HG02798 (cell line): ENCODE results near the gene CNGB1.
"Not testable (repeated sequence)": the region's sequence is repeated elsewhere in the genome, so short reads cannot be mapped to it uniquely, and the experiment has no call there.

Experiments
- ATAC-seq: cut with Tn5 transposase; IDR thresholded peaks from one replicate; pipeline ENCODE4 v1.9.1; 2021; ENCODE audit warnings: mild to moderate bottlenecking; ENCODE audit not compliant: unreplicated experiment, poor library complexity

Gene CNGB1

DNA sequence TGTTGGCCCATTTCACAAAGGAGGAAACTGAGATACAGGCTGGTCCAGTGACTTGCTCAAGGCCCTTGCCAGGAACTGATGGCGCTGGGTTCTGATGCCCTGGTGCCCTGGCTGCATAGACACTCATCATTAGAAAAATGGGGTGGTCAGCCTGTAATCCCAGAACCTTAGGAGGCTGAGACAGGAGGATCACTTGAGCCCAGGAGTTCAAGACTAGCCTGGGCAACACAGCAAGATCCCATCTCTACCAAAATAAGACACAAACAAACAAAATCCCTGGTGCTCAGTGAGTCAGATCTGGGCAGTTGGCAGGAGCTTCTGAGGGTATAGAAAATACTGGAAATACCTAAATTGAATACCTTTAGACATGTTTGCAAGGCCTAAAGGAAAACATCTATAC, 127.5 kb downstream of the CNGB1 start:
- ATAC-seq: no peak

GRCh38 chr16:57842601-57843000, 128.3 kb downstream of the CNGB1 start:
- ATAC-seq: no peak

DNA sequence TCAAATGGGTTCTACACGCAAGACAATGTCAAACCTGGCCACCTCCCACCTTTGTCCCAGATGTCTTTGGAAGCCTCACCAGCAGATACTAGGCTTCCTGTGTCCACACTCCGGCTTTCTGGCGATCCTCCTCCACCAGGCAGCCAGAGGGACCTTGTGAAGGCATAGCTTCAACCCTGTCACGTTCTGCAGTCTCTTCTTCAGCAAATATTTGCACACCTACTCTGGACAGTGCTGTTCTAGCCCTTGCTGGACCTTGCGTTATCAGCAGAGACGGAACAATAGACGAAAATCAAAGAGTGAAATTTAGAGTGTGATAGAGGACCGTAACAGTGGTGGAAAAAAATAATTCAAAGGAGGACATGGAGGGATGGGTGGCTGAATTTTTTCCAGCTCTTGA, 130.1 kb downstream of the CNGB1 start:
- no peak for ATAC-seq

GRCh38 chr16:57838161-57838560, 132.8 kb downstream of the CNGB1 start:
- ATAC-seq: no peak

DNA sequence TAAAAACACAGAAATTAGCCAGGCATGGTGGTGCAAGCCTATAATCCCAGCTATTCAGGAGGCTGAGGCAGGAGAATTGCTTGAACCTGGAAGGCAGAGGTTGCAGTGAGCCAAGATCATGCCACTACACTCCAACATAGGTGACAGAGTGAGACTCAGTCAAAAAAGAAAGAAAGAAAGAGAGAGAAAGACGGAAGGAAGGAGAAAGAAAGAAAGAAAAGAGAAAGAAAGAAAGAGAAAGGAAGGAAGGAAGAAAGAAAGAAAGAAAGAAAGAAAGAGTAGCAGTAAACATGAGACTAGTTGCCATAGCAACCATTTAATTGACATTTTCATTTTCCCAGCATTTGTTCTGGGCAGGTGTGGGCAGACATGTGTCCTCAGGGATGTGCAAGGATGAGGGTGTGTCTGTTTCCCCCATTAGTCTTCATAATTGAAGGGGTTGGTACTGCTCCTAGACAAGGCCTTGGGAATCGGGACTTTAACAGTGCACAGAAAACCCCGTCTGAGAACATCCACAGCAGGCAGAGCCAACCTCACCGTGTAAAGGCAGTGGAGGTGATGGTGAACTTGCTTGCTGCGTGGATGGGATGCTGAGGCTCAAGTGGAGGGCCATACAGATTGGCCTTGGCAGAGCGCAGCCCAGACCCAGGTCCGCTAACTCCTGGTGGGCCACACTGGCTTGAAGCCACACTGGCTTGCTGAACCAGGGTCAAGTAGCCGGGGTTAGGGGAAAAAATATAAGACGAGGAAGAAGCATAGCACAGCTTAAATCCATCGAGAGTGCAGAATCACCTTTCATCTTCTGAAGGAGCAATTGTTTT, 133.4 kb downstream of the CNGB1 start:
- ATAC-seq: no peak

DNA sequence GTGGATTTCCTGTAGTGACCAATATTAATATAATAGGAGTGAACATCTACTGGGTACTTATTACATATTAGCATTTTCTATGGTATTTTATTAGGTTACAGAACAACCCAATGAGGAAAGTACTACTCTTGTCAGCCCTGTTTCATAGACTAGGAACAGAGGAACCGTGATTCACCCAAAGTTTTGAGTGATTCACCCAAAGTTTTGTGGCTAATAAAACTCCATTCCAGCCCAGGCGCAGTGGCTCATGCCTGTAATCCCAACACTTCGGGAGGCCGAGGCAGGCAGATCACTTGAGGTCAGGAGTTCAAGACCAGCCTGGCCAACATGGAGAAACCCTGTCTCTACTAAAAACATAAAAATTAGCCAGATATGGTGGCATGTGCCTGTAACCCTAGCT, 135.5 kb downstream of the CNGB1 start:
- not testable (repeated sequence) for ATAC-seq

DNA sequence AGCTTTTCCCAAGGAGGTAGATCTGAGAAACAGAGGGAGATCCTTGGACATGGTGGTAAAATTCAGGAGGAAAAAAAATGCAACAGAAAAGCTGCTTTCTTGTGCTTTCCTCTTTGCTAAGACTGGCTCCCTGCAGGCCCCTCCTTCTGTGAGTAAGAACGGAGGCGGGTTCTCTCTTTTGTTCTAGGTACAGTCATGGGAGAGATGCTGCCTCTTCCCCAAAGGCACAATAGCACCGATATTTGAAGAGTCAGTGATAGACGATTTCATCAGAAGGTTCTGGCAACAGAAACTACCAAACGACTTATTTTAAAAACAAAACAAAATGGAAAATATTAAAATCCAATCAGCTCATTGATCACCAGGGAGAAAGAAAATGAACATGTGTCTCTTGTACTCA, 136.0 kb downstream of the CNGB1 start:
- ATAC-seq: no peak
